CD4-positive, alpha-beta T cell treated with Interleukin-2 at 100 ng/mL for 4 hours (primary cell): ENCODE results near the gene KCNJ9.

ENCODE experiments used
- DNase-seq: peaks from one replicate; pipeline ENCODE4 v3.0.0-alpha.2; 2020; ENCODE audit warnings: low spot score

KCNJ9 gene

DNA sequence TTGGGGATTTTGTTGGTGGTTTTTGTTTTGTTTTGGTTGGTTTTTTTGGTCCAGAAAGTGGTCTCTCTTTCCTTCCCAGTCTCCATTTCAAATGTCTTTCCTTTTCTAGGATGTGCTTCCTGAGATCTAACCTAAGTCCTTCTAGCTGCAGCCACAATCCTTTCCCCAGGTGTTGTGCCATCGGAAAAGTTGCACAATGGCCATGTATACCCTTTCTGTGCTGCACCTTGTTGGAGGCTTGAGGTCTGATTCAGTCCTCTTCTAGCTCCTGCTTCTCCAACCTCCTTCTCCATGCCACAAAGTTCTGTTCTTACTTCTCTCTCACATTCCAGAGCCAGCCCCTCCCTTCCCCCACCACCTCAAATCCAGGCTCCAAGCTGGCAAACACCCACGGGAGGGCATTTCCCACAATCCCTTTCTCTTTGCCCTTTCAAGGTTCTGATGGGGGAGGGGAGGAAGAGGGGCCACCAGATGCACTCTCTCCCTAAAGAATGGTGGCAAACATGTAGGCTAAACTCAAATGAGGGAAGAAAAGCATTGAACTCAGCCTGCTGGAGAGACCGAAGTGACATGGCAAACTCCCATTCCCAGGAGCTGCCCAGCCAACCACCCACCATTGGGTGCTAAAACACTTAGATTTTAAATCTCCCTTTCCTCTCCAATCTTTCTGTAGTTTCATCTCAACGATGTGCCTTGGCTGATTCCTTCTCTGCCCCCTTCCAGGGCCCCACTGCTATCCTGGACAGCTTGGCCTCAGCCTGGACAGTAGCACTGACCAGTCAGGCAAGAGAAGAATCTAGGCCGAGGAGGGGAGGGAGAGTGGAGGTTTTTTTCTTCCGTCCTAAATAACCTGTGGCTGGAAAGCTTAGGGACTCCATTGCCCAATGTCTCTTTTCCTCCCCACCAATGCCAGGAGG lies 14.3 kb upstream of the KCNJ9 start:
- DNase-seq = no peak

DNA sequence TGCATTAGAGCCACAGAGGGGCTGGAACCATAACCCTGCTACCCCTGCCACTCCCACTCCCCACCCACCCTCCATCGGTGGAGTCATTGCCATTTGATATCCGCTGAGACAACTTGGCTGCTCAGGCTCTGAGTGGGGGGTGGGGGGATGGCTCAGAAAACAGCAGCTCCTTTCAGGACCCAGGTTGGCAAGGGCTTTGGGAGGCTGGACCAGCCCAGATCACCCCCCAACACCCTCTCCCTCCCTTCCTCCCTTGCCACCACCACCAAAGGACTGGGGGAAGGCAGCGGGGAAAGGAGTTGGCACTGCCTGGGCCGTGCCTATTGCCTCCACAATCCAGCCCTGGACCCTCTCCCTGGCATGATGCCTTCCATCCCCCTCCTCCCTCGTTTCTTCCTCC lies 13.1 kb upstream of the KCNJ9 start:
- DNase-seq = no peak

DNA sequence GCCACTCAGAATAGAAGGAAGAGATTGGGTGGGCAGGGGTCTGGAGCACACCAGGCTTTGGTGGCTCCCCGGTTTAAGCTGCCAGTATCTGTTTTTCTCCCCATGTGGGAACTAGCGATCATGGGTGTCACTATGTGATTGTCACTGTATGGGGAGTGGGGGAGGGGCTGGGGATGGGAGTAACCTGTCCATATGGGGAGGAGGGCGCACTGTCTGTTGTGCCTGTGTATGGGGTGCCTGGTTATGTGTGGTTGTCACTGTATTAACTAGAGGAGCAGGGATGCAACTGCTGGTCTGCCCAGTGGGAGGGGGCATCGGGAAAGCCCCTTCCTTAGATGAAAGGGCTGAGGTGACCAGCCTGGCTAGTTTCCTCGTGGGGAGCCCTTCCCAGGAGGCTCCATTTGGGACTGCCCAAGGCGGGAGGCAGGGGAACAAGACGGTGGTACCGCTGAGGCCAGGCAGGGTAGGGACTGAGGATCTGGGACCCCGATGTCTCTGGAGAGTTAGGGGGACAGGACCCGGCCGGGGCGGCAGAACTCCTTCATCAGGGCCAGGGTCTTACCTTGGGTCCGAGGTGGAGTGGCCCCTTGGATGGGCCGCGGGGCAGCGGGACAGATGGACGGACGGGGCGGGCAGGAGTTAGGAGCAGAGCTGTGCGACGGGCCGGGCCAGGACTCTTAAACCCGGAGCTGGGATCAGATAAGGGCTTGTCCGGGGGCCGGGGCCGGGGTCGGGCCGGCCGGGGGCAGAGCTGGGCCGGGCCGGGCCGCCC lies 11.7 kb upstream of the KCNJ9 start, which contains the start of gene KCNJ10:
Gene KCNJ10, minus strand, starts transcription at position 701 of the 772 bp plus-strand sequence. CDS start 27,628 bp downstream, outside the sequence.
- DNase-seq = no peak

DNA sequence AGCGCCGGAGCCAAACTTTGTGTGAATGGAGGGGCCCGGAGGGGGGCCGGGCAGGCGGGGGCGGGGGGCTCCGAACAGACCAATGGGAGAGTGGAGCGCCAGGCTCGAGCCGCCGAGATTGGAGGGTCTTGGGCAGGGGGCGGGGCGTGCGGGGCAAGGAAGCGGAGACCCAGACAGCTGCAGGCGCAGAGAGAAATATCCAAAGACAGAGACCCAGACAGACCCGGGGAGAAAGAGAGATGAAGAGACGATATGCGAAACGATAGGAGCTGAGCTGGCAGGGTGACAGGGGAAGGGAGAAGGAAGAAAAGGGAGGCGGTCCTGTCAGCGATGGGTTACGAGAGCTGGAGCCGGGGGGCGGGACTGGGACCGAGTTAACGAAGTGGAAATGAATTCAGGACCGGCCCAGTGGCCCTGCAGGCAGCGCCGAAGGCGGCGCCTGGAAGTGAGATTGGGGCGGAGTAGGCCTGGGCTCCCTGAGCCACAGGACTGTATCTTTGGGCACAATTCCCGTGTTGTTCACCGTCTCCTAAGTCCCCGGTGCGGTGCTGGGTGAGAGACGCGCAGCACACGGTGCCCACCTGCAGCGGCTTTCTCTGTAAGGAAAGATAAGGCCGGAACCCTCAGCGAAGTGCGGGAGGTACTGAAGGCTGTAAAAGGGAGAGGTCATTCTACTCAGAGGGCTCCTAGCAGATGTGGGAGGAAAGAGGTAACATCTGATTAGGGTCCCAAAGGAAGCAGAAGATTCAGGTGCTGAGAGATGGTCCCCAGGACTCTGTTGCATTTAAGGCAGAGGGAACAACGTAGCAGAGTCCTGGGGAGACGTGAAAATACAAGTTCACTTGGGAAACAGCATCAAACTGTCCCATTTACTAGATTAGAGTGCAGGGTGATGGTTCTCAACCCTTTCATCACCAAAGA lies 10.8 kb upstream of the KCNJ9 start:
- DNase-seq = peak; percentile 63

DNA sequence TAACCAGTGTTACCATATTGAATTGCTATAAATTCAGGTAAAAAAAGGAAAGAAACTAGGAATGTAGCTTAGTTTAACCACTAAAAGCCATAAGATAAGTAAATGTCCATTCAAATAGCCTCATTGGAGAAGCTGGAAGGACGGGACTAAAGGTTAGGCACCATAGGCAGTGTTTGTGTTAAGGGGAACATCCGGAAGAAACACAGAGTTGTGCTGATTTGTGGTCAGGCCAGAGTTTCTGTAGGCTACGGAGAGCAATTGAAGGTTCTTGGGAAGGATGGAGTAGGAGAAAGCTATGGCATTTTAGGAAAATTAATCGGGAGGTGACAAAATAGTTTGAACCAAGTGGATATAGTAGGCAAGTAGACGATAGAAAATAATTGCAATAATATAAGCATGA lies 10.0 kb upstream of the KCNJ9 start:
- no peak for DNase-seq

DNA sequence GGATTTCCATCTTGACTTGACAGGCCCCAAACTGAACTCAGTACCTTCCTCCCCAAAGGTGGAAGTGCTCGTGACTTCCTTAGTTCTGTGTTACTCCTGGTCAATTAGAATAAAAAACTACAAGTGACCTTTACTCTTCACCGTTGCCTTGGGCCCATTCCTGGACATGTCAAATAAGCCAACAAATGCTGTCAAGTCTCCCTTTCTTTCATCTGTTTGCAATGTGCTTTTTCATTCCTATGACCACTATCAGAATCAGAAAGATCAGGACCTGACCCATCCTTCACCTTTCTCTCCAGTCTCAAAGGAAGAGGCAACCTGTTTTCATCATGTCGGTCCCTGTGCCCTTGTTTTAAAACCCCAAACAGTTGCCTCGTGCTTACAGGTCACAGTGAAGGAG lies 6.5 kb upstream of the KCNJ9 start:
- no peak for DNase-seq

DNA sequence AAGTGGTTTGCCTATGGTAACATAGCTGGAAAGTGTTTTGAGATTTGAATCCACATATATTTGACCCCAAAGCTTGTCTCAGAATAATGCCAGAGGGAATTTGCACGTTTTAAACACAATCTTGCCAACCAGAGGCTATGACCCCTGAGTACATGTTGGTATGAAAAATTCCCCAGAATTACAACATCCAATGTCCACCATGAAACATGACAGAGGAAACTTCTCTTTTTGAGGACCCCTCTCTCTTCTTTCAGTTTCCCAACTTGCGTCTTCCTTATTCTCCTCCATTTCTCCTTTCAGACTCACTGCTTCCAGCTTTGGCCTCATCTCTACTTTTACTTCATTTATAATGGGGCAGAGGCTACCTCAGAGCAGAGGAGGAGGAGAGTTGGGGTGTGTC lies 5.5 kb upstream of the KCNJ9 start:
- DNase-seq = no peak

DNA sequence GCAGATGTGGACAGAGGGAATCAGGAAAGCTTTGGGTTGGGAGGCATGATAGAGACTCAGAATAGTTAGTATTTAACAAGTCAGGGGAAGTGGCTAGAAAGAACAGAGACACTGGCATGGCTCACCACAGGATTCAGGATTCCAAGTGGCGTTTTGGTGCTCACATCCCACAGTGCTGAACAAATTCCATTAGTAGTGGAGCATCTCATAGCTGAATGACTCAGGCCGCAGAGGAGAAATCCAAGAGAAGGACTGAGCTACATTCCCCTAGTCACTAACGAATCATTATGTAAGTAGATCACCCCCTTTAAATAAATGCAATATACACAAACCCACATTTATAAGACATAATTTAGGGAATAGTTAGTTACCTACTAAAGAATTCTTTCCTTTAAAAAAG lies 5.0 kb upstream of the KCNJ9 start:
- DNase-seq = no peak

DNA sequence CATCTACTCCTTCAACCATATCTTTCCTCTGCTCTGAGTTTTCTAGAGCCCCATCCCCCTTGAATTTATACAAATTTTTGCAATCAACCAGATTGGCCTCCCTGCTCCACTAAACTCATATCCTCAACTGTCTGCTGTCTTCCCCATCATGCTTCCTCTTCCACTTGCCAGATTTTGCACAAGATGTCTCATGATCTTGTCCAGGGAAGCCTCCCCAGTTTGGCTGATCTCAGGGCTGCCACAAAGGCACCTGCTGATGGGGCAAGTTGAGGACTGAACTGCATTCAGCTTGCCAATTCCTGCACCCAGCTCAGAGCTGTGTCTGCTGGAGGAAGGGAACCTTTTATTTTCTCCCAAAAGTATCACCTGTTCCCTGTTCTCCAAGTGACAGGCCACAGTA lies 3.9 kb upstream of the KCNJ9 start:
- DNase-seq = no peak

DNA sequence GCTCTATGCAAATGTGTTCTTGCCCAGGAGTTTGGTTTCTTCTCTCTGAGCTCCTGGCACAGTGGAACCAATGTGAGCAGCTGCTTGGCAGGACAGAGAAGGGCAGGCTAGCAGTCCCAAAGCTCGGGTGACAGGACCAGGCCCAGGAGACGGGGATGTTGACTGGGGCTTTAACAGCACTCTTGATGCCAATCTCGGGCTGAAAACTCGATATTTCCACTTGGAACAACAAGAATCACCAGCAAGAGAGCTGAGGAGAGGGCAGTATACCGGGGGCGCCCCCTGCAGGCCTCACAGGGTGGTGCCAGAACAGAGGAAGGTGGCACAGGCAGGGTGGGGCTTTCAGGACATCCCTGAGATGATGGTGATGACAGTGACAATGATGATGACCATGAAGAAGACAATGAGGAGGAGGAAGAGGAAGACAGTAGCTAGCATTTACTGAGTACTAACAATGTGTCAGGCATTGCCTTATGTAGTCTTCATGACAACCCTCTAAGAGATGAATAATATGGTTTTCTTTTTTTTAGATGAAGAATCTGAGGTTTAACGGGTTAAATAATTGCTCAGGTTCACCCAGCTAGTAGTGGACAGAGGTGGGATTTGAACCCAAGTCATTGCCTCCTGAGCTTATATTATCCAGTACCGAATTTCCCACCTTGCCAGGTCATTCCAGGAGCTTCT lies 2.7 kb upstream of the KCNJ9 start:
- DNase-seq = peak; percentile 59

DNA sequence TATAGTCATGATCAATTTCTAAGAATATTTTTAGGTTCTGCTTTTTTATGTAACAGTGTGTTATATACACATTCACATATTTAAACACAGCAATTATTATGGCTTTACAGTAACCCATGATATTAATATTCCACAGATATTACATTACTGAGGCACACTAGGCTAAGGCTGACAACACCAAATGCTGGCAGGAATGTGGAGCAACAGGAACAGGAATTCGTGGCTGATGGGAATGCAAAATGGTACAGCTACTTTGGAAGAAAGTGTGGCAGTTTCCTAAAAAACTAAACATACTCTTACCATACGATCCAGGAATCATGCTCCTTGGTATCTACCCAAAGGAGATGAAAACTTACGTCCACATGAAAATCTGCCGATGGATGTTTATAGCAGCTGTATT lies 1.9 kb upstream of the KCNJ9 start:
- DNase-seq = no peak

DNA sequence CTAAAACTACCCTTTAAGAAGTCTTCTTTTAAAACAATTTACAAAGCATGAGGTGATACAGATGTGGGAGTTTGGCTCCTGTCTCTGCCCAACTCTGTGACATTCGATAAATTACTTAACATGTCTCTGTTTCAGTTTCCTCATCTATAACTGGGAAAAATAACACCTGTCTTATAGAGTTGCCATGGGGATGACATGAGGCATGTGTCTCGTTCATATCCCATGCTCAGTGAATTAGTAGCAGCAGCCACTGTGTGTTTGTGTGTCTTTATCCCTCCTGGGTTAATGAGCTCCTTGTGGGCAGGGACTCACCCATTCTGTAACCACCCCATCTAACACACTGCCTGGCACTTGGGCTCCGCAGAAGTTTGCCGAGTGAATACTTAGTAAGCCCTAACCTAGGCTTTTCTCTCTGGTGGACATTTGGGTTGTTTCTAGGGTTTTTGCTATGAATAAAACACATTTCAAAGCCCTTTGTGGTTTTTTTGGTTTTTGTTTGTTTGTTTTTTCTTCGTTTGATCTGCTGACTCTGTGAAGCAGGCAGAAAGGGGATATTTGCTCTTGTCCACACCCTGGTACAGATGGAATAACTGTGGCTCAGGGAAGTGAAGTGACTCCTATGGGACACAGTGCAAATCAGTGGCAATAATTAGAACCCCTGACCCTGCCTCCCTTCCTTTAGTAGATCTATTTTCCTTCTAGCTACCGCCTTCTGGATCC lies 797 bp upstream of the KCNJ9 start:
- no peak for DNase-seq

DNA sequence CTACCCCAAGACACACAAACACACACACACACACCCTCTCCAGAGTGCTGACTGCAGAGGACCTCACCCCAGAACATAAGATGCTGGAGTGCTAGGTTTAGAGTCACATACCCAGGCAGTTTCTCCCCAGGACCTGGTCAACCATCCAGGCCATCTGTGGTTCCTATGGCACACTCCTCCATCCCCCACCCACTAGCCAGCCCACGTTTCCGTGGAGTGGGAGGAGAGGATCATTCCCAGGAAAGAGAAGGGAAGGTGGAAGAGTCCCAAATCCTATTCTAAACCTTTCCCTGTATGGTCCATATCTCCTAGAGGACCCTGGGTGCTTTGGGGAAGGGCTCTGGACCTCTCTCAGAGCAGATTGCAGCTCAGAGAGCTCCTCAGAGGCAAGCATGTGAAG lies 1.1 kb downstream of the KCNJ9 start:
- no peak for DNase-seq

DNA sequence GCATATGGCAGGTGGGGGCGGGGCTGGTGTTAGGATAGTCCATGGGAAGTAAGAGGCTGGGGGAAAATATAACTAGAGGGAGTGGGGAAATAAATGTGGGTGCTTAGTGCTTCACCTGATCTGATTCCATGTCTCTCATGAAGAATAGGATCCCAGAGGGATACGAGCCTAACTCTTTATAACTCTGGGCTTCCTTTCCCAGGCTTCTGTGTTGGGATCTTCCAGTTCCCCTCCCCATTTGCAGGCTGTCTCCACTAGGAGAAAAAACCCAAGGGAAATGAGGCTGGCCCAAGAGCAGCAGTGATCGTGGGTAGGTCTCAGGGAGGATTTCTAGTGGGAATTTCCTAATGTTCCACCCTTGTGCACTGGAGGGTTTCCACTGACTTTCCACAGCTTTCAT lies 1.6 kb downstream of the KCNJ9 start:
- DNase-seq = no peak

DNA sequence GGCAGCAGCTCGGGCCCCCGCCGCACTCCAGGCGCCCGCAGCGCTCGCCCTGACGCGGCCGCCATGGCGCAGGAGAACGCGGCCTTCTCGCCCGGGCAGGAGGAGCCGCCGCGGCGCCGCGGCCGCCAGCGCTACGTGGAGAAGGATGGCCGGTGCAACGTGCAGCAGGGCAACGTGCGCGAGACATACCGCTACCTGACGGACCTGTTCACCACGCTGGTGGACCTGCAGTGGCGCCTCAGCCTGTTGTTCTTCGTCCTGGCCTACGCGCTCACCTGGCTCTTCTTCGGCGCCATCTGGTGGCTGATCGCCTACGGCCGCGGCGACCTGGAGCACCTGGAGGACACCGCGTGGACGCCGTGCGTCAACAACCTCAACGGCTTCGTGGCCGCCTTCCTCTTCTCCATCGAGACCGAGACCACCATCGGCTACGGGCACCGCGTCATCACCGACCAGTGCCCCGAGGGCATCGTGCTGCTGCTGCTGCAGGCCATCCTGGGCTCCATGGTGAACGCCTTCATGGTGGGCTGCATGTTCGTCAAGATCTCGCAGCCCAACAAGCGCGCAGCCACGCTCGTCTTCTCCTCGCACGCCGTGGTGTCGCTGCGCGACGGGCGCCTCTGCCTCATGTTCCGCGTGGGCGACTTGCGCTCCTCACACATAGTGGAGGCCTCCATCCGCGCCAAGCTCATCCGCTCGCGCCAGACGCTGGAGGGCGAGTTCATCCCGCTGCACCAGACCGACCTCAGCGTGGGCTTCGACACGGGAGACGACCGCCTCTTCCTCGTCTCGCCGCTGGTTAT lies 2.8 kb downstream of the KCNJ9 start:
- peak; percentile 81 for DNase-seq

DNA sequence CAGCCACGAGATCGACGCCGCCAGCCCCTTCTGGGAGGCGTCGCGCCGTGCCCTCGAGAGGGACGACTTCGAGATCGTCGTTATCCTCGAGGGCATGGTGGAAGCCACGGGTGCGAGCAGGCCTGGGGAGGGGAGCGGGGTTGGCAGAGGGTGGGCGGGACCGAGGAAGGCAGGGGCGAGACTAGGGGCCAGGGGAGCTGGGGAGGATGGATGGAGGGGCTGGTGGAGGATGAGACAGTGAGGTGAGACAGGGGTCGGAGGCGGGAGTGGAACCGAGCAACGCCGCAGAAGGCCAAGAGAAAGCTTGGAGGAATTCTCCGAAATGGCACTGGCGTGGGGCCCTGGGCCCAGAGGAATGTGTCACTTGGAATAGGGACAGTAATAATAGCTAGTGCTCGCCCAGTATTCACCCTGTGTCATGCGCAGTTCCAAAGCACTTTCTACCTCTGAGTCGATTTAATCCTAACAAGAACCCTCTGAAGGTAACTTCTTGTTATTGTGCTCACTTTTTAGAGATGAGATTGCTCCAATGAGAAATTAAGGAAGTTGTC lies 3.5 kb downstream of the KCNJ9 start:
- no peak for DNase-seq

DNA sequence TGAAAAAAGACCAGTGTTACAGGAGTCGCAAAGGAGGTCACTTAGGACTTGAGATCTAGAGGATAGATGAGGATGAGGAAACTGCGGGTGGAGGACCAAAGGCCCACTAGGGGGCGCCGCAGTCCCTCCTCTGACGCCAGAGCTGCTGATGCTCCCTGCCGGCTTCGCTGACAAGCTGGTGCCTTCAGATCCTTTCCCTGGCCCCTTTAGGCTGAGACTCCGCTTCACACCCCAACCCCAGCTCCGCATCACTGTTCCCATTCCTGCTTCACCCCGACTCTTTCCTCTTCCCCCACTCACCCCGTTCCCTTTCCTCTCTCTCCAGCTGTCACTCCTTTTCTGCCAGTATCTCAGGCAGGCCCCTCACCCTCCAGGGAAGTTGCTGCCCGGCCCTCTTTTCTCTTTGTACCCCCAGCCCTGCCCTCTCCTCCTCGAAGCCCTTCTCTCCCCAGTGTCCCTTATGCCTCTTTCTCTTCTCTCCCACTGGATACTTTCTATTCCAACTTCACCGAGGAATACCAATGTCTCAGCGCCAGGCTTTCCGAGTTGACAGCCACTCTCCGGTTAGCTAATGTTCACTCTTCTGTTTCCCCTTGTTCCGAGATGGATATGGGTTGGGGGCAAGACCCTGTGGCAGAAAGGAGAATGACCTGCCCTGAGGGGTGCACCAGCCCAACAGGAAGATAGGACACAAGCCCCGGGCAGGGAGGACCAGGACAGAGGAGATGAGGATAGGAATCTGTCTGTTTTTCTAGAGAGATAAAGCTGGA lies 4.5 kb downstream of the KCNJ9 start:
- peak; percentile 74 for DNase-seq

DNA sequence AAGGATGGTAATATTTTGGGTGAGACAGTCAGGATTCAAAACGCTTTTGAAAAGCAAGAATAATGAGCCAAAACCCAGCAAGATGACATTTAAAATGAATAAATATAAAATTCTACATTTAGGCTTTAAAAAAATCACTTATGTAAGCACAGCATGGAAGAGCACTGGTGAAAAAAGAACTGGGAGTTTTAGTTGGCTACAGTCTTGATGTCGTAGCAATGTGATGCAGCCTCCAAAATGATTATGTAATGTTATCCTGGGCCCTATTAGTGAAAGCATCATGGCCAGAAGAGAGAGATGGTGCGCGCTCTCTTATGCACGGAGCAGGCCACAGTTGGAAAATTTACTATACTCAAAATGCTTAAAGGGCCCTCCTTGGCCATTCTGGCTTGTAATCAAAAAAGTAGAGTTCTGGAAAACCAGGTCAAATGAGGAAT lies 5.1 kb downstream of the KCNJ9 start:
- DNase-seq = no peak

DNA sequence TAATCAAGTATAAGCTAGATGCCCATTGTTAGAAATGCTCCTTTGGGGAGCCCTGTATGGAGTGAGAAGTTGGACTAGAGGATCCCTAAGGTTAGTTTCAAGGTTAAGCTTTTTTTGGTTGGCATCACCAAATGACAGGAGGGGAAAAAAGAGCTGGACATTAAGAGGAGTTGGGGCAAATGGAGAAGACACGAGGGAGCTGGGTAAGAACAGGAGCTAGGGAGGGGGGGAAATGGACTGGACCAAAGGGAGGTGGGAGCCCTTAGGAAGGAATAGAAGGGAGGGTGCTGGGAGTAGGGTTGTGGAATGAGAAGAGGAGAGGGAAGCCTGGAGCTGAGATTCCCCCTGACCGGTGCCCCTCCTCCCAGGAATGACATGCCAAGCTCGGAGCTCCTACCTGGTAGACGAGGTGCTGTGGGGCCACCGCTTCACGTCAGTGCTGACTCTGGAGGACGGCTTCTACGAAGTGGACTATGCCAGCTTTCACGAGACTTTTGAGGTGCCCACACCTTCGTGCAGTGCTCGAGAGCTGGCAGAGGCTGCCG lies 5.9 kb downstream of the KCNJ9 start:
- no peak for DNase-seq
